A375 (cell line): ENCODE data around the gene OR3A1. TPM values are rescaled to one million over a fixed set of nuclear protein-coding genes. Genes with fewer than 3 reads are reported as not detected.

Experiments used
- total RNA-seq: library from RNA; depleted of rRNA; stranded (reverse); fragments of >200 nt; shearing (Covaris generic); gene quantifications from 2 replicates; pipeline ENCODE4 v1.2.3, GENCODE V29; 2014; rRNA removed

Gene OR3A1
- not detected in 2 replicates for total RNA-seq

GRCh38 chr17:3298260-3298659, at the start of gene OR3A1:
Gene OR3A1 (minus strand): TSS chr17:3298360. CDS start chr17:3292582, 5,778 bp downstream.

Other genes with a start within 250 kb of the OR3A1 start
- gene OR1D5, start 234.8 kb downstream of the OR3A1 start, total RNA-seq, result not detected in 2 replicates
- not detected in 2 replicates for gene OR1D2, start 193.9 kb downstream of the OR3A1 start, total RNA-seq
- not detected in 2 replicates for gene OR1G1, start 170.8 kb downstream of the OR3A1 start, total RNA-seq
- not detected in 2 replicates for gene OR1A2, start 100.8 kb downstream of the OR3A1 start, total RNA-seq
- not detected in 2 replicates for gene OR1A1, start 90.7 kb downstream of the OR3A1 start, total RNA-seq
- 0.75 and 1.8 TPM in 2 replicates for gene OR3A2, start 87.9 kb upstream of the OR3A1 start, total RNA-seq
- not detected in 2 replicates for gene OR1E1, start 100.0 kb upstream of the OR3A1 start, total RNA-seq
- not detected in 2 replicates for gene OR3A3, start 113.0 kb upstream of the OR3A1 start, total RNA-seq
- not detected in 2 replicates for gene OR1E2, start 135.5 kb upstream of the OR3A1 start, total RNA-seq
- gene SPATA22, start 173.5 kb upstream of the OR3A1 start, total RNA-seq, result not detected in 2 replicates
- gene ASPA, start 177.6 kb upstream of the OR3A1 start, total RNA-seq, result not detected in 2 replicates